ENCODE measurements around the gene KCNN1.

KCNN1 gene

GRCh38 chr19:17947815-17948513, 18.9 kb upstream of the KCNN1 start:
- DNase-seq, result peak; percentile 98

GRCh38 chr19:17948514-17948900, 18.4 kb upstream of the KCNN1 start:
- DNase-seq, result no peak

- DNase-seq, result no peak
These were observed 17.7 kb upstream of the KCNN1 start for GRCh38 chr19:17948931-17949930.

GRCh38 chr19:17949956-17950309, 17.0 kb upstream of the KCNN1 start:
- DNase-seq, result no peak

GRCh38 chr19:17950310-17951156, 16.4 kb upstream of the KCNN1 start:
- no peak for DNase-seq

GRCh38 chr19:17951157-17951989, 15.5 kb upstream of the KCNN1 start:
- no peak for DNase-seq

- no peak for DNase-seq
These were observed 14.6 kb upstream of the KCNN1 start for GRCh38 chr19:17951990-17952976.

- no peak for DNase-seq
These were observed 13.5 kb upstream of the KCNN1 start for GRCh38 chr19:17953316-17953801.

- no peak for DNase-seq
These were observed 13.0 kb upstream of the KCNN1 start for GRCh38 chr19:17953869-17954268.

GRCh38 chr19:17954401-17954800, 12.5 kb upstream of the KCNN1 start:
- no peak for DNase-seq

GRCh38 chr19:17957149-17957849, 9.6 kb upstream of the KCNN1 start:
- DNase-seq, result no peak

GRCh38 chr19:17957885-17958284, 9.0 kb upstream of the KCNN1 start:
- DNase-seq, result no peak

GRCh38 chr19:17963936-17964691, 2.8 kb upstream of the KCNN1 start:
- no peak for DNase-seq

- DNase-seq, result no peak
These were observed 1.4 kb upstream of the KCNN1 start for GRCh38 chr19:17965370-17966128.

- DNase-seq, result no peak
These were observed 801 bp upstream of the KCNN1 start for GRCh38 chr19:17966129-17966483.

- DNase-seq, result no peak
These were observed 547 bp downstream of the KCNN1 start for GRCh38 chr19:17967257-17968051.

- no peak for DNase-seq
These were observed 1.5 kb downstream of the KCNN1 start for GRCh38 chr19:17968362-17968761.

Measured in activated CD4-positive, alpha-beta T cell treated with anti-CD3 and anti-CD28 coated beads, Interleukin-10, Interleukin-2, amounts not matched to agents 100 ng/mL and 50 ng/mL, durations not matched to agents 16 hours and 8 hours (primary cell).